ENCODE measurements around the gene VIPR2.
A peak's percentile ranks its signal among the peaks of the same experiment; 100 is the strongest.
"Not testable (repeated sequence)": the region's sequence is repeated elsewhere in the genome, so short reads cannot be mapped to it uniquely, and the experiment has no call there.

Gene VIPR2

GRCh38 chr7:159138508-159138907 lies 6.2 kb downstream of the VIPR2 start:
- no peak for FAIRE-seq

GRCh38 chr7:159137906-159138305 lies 6.8 kb downstream of the VIPR2 start:
- FAIRE-seq, result no peak

GRCh38 chr7:159136846-159137245 lies 7.8 kb downstream of the VIPR2 start:
- FAIRE-seq, result no peak

DNA sequence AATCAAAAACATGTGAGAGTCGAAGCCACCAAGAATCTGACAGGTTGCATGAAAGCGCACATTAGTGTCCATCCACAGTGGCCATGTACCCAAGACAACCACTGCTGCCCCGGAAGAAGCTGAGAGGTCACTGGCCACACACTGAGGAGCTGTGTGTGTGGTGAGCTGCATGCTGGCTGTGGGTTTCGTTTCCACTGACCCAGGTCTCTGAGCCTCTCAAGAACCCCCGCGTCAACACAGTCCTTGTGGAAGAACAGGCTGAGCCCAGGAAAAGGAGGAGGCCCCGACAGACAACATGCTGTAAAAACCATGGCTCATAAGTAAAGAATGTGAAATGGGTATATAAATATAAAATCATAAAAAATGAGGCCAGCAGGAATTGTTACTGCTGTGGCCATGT lies 8.2 kb downstream of the VIPR2 start:
- FAIRE-seq, result no peak

- FAIRE-seq, result no peak
These were observed 8.7 kb downstream of the VIPR2 start for GRCh38 chr7:159136013-159136412.

- peak; percentile 12 for FAIRE-seq
These were observed 11.8 kb downstream of the VIPR2 start for GRCh38 chr7:159132670-159133443.

- no peak for FAIRE-seq
These were observed 13.8 kb downstream of the VIPR2 start for GRCh38 chr7:159130820-159131219.

DNA sequence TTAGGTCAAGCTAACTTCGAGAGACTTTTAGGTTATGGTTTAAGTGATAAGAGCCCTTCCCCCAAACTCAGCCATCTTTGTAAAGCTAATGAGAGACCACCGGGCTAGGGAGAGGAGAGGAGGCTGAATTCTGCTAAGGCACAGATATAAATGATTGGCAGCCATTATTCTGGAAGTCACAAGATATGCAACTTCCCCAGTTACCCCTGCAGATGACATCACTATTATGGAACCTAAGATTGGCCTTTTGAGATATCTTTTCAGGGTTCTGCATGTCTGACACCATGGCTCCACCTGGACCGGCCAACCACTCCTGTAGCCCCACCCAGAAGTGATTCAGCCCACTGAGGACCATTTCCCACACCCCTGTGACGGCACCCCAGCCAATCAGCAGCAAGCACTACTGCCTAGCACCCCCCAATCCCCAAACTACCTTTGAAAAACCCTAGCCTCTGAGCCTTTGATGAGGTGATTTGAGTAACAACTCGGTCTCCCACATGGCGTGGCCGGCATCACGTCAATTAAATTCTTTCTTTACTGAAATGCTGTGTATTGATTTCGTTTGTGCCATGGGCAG lies 14.4 kb downstream of the VIPR2 start:
- no peak for FAIRE-seq

DNA sequence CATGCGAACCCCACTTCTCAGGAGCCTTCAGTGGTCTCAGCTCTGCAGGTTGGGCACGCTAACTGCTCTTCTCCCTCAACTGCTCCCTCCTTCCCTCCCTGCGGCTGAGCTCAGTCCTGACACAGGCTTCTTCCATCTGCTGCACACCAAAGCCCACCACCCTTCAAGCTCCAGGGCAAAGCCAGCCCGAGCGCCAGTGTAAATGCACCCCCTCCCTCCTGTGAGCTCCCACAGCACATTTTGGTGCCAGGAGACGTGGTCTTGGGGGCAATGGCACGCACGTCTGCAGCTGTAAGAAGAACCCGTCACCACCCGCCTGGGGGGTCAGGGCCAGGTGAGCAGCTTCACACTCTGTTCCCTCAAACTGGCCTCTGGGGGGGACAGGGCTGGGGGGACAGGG lies 15.9 kb downstream of the VIPR2 start:
- no peak for FAIRE-seq

GRCh38 chr7:159127691-159128642 lies 16.7 kb downstream of the VIPR2 start:
- FAIRE-seq, result no peak

GRCh38 chr7:159126311-159127260 lies 18.1 kb downstream of the VIPR2 start:
- FAIRE-seq, result no peak

GRCh38 chr7:159125955-159126270 lies 18.8 kb downstream of the VIPR2 start:
- FAIRE-seq, result no peak

- no peak for FAIRE-seq
These were observed 19.3 kb downstream of the VIPR2 start for GRCh38 chr7:159125104-159125954.

DNA sequence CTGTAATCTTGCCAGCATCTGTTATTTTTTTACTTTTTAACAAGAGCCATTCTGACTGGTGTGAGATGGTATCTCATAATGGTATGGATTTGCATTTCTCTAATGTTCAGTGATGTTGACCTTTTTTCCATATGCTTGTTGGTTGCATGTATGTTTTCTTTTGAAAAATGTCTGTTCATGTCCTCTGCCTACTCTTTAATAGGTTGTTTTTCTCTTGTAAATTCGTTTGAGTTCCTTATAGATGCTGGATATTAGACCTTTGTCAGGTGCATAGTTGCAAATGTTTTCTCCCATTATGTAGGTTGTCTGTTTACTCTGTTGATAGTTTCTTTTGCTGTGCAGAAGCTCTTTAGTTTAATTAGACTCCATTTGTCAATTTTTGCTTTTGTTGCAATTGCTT lies 20.9 kb downstream of the VIPR2 start:
- not testable (repeated sequence) for FAIRE-seq

GRCh38 chr7:159123294-159123693 lies 21.4 kb downstream of the VIPR2 start:
- FAIRE-seq, result not testable (repeated sequence)

GRCh38 chr7:159122276-159122675 lies 22.4 kb downstream of the VIPR2 start:
- FAIRE-seq, result no peak

DNA sequence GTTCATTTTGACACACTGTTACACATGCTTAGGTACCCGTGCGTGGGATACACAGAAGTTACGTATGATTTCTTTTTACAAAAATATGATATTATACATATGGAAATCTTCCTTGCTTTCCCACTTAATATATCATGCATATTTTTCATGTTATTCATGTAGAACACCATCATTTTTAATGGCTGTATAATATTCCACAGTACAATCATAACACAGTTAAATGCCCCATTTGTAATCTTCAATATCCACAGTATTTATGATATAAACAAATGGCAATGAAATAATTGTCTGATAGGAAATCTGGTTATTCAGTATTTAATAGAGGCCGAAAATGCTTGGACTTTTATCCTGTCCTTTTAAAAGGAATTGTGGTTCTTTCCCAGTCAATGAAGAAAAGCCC lies 23.2 kb downstream of the VIPR2 start:
- FAIRE-seq, result no peak

DNA sequence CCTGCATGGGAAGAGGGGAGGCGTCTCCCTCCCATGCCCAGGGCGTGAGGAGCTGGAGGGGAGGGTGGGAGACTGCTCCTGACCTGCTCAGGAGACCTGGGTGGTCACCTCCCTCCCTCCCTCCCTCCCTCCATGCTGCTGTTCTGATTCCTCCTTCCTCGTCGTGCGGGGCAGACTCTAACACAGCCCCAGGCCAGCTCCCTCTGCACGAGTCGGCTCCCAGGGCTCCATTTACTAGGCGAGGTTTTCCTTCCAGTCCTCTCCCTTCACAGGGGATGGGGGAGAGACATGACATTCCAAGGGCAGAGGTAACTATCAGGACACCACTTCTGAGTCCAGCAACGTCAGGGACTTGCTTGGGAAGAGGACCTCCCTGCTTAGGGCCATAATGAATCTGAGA lies 23.6 kb downstream of the VIPR2 start:
- no peak for FAIRE-seq

- FAIRE-seq, result no peak
These were observed 24.1 kb downstream of the VIPR2 start for GRCh38 chr7:159120540-159120919.

DNA sequence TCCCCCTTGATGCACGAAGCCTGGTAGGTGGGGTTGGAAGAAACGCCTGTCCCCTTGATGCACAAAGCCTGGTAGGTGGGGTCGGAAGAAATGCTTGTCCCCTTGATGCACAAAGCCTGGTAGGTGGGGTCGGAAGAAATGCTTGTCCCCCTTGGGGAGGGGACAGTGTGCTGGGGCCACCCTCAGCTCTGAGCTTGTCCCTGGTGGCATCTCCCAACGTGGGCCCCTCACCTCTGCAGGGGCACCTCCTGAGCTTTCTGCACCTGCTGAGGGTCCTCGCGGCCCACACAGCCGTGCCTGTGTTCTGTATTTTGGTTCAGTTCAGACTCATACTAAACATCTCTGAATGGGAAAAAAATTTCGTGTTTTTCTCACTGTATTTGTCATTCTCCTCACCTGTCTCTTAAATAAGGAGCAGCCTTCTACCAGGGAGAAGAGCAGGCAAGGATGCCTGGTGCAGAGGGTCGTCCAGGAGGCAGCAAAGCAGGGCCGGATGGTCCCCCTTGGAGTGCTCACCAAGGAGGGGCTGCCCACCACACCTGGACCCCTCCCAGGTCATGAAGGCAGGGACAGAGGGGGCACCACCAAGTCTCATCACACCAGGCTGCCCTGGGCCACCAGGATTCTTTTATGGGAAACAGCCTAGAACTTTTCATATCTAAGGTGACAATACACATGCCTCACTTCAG lies 24.7 kb downstream of the VIPR2 start:
- no peak for FAIRE-seq

Measured in endometrium (tissue), 2 donors.